Sciatic nerve (tissue), 2 donors: ENCODE results near the gene PPARD. TPM values are rescaled to one million over a fixed set of nuclear protein-coding genes. Genes with fewer than 3 reads are reported as not detected.
"Not testable (repeated sequence)": the region's sequence is repeated elsewhere in the genome, so short reads cannot be mapped to it uniquely, and the experiment has no call there.

Experiments
- ATAC-seq: fragments of 200-7000 bp; cut with Tn5 transposase; one replicate; pipeline ENCODE4 v1.9.1; 2020; ENCODE audit warnings: mild to moderate bottlenecking, moderate library complexity
- DNase-seq: peaks from one replicate; pipeline ENCODE4 v3.0.0-alpha.2; 2020; ENCODE audit warnings: low spot score
- intact Hi-C: fragments of 100-400 bp; cut with DNase I; formaldehyde crosslinking; loops from one replicate; pipeline ENCODE4 v1.14.2; 2022
- total RNA-seq: library from RNA; stranded (reverse); fragmentation: NEBNext Ultra II Directional; extraction: Animal tissue kit (Norgen Biotek cat#: 25700); gene quantifications from one replicate; pipeline ENCODE4 v1.2.1, GENCODE V29; 2021
- donor health status: DM: no; HTN: no; CAD: no.
- donor health status: DM: no; HTN: no; CAD: no.

Gene PPARD
- total RNA-seq, 1 donor from 2014 or later: 26.7 TPM

GRCh38 chr6:35310265-35310831 is 32.0 kb upstream of the PPARD start:
- DNase-seq (no peak), ATAC-seq (no peak)
- intact Hi-C loops: no loop called here

- intact Hi-C loops: no loop called here
- ATAC-seq: no peak
- no peak for DNase-seq
Measured at GRCh38 chr6:35311390-35312075, 30.8 kb upstream of the PPARD start.

- DNase-seq (no peak), ATAC-seq (no peak)
- intact Hi-C loops: no loop called here
Measured at GRCh38 chr6:35312076-35312800, 30.1 kb upstream of the PPARD start.

- ATAC-seq (no peak), DNase-seq (no peak)
- intact Hi-C loops: no loop called here
Measured at GRCh38 chr6:35312807-35313206, 29.6 kb upstream of the PPARD start.

GRCh38 chr6:35317483-35318195 is 24.7 kb upstream of the PPARD start:
- no peak for DNase-seq
- intact Hi-C loops: no loop called here
- ATAC-seq: peak; percentile 59

- peak; percentile 99 for ATAC-seq
- intact Hi-C loops: no loop called here
- peak; percentile 91 for DNase-seq
Measured at GRCh38 chr6:35318196-35319171, 23.9 kb upstream of the PPARD start.

- DNase-seq (no peak), ATAC-seq (no peak)
- intact Hi-C loops: no loop called here
Measured at GRCh38 chr6:35319346-35320030, 22.9 kb upstream of the PPARD start.

GRCh38 chr6:35320031-35320410 is 22.3 kb upstream of the PPARD start:
- DNase-seq: no peak
- intact Hi-C loops: no loop called here

GRCh38 chr6:35321091-35321490 is 21.3 kb upstream of the PPARD start:
- ATAC-seq: no peak
- no peak for DNase-seq
- intact Hi-C loops: no loop called here

More at GRCh38 chr6:35320031-35320410, 22.3 kb upstream of the PPARD start:
- no peak for ATAC-seq

GRCh38 chr6:35327349-35328027 is 14.9 kb upstream of the PPARD start:
- intact Hi-C loops: no loop called here
- DNase-seq: no peak
- peak; percentile 76 for ATAC-seq

- intact Hi-C loops: no loop called here
- DNase-seq (no peak), ATAC-seq (no peak)
Measured at GRCh38 chr6:35328108-35328723, 14.1 kb upstream of the PPARD start.

- DNase-seq, intact Hi-C loops, ATAC-seq: not testable (repeated sequence)
Measured at GRCh38 chr6:35328965-35329364, 13.4 kb upstream of the PPARD start.

- intact Hi-C loops: loop anchor here (5.0 kb wide), 1 partner anchor 1822 kb away; no protein-coding TSS in a partner anchor
- DNase-seq: no peak
- no peak for ATAC-seq
Measured at GRCh38 chr6:35330541-35331119, 11.7 kb upstream of the PPARD start.

GRCh38 chr6:35332074-35332887 is 10.1 kb upstream of the PPARD start:
- not testable (repeated sequence) for DNase-seq, ATAC-seq
- intact Hi-C loops: loop anchor here (5.0 kb wide), 1 partner anchor 1820 kb away; no protein-coding TSS in a partner anchor

- intact Hi-C loops: no loop called here
- no peak for ATAC-seq
- no peak for DNase-seq
Measured at GRCh38 chr6:35341557-35341956, 801 bp upstream of the PPARD start.
